A204.1 (cell line): ENCODE results near the gene CCDC13.
A peak's percentile ranks its signal among the peaks of the same experiment; 100 is the strongest.

Source experiments
- FAIRE-seq: peaks from 2 replicates; lab custom pipeline; 2012; peaks lifted over from hg19 to GRCh38; lab: Jason Lieb, UNC

The CCDC13 gene

DNA sequence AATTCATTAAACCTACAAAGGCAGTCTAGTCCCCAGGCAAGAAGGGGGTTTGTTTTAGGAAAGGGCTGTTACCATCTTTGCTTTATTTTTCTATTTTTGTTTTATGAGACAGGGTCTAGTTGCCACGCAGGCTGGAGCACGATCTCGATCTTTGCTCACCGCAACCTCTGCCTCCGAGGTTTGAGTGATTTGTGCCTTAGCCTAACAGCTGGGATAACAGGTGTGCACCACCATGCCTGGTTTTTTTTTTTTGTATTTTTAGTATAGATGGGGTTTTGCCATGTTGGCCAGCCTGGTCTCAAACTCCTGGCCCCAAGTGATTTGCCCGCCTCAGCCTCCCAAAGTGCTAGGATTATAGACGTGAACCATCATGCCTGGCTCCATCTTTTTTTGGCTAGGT, 26.3 kb upstream of the CCDC13 start:
- FAIRE-seq, result no peak

DNA sequence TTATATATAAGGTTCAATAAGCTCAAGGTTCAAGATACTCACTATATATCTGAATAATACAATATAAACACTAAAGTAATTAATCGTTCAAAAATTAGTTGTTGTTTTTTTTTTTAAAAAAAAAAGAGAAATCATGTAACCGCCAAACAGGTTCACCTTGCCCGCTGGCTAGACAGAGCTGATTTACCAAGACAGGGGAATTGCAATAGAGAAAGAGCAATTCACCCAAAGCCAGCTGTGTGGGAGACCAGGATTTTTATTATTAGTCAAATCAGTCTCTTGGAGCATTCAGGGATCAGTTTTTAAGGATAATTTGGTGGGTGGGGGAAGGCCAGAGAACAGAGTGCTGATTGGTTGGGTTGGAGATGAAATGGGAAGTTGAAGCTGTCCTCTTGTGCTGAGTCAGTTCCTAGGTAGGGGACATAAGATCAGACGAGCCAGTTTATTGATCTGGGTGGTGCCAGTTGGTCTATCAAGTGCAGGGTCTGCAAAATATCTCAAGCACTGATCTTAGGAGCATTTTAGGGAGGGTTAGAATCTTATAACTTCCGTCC, 23.4 kb upstream of the CCDC13 start:
- FAIRE-seq, result no peak

DNA sequence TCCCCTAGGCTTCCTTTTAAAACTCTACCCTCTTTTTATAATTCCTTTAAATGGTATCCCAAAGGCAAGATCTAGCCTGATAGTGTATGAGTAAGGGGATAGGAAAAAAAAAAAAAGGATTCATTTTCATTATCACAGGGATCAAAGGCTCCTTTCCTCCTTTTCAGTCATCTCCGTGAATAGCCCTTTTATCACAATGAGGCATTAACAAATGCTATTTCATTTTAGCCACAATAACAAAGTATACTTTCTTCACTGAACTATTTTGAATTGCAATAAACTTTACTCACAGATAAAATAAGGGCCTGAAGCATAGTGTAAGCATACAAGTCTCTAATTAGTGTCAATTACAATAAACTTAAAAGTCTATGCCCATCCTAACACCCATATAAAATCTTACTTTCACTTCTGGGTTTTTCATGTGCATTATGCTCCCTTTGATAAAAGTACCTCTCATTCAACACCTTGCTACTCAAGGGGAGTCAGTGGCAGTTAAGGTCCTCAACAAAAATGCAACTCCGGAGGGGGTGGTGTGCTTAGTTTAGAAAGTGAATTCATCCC, 22.6 kb upstream of the CCDC13 start:
- FAIRE-seq, result no peak

DNA sequence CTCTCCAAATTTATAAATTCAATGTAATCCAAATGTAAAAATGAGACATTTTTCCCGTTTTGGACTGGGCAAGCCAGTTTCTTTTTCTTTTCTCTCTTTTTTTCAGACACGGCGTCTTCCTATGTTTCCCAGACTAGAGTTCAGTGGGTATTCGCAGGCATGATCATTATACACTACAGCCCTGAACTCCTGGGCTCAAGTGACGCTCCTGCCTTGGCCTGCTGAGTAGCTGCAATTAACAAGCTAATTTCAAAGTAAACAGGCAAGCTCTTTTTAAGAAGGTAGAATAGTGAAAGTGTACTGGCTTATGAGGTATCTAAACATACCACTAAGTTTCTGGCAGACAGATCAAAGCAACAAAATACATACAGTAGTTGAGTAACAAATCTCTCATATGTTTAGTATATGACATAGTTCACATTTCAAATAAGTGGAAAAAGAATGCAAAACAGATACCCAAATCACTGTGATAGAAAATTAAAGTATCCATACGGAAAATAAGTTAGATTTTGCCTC, 17.7 kb upstream of the CCDC13 start:
- no peak for FAIRE-seq

DNA sequence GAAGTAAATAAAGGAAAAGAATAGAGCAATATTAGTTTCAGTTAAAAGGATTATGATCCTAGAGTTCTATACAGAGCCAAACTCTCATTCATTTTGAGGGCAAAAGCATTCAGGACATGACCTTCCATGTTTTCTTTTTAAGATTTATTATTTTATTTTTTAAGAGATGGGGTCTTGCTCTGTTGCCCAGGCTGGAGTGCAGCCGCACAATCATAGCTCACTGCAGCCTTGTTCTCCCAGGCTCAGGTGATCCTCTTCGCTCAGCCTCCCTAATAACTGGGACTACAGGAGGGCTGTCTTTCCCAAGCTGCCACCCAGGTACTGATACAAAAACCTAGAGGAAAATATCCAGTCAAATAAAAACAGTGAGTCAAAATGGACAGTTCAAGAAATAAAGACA, 13.6 kb upstream of the CCDC13 start:
- FAIRE-seq, result no peak

DNA sequence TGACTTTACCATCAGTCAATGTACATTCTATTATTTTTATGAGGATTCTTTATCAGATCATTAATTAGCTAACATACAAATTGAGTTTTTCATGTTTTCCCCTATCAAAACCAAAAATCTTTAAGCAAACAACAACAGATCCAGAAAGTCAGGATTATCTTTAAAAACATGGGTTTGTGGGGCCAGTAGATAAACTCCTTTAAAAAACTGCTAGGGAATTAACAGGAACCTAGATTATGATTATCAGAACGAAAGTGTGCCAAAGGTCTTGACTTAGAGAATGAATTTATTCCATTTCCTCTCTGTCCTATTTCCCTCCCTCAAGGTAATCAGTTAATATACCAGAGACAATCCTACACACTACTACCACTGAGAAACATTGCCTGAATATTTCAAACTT, 13.2 kb upstream of the CCDC13 start:
- no peak for FAIRE-seq

DNA sequence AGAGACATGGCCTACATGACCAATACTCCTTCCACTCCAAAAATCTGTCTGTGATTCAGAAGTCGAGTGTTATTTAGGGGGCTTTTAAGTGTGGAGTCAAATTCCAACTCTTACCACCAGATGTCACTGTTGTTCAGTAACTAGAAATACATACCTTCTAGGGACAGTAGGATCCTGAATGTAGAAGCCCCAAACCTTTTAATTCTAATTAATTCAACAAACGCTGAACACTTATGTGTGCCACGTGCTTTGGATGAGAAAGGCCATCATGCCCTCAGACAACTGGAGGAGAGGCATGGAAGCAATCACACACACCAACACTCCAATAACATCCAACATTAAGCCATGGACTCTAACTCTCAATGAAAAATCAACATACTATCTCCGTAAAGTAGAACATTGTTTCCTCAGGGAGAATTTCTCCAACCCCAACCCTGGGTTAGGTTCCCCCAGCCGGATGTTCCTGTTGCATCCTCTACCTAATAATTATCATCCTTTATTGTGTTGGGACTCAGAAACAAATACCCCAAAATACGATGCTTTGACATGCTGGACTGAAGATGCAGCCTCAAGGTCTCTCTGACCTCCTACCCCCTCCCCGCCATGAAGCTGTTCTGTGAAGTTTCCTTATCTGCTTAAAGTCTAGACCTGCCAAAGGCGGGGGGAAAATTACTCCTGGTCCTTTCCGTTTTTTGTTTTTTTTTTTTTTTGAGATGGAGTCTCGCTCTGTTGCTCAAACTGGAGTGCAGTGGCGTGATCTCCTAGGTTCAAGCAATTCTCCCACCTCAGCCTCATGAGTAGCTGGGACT, 8.0 kb upstream of the CCDC13 start:
- peak; percentile 60 for FAIRE-seq

DNA sequence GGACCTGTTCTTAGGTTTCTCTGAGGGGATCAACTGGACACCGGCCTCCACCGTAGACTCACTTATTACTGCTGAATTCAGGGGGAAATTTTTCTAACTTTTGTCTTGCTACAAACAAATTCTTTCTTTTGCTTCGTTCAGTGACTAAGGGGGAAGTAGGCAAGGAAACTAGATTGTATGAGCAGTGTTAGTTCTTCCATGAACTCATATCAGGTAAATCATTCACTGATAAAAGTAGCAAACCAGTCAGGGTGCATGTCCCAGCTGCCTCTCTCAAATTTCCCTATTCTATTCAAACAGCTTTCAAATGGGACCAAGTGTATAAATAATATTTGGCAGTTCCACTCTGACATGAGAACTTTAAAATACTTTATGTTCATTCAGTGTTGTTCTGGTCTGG, 7.3 kb upstream of the CCDC13 start:
- no peak for FAIRE-seq

DNA sequence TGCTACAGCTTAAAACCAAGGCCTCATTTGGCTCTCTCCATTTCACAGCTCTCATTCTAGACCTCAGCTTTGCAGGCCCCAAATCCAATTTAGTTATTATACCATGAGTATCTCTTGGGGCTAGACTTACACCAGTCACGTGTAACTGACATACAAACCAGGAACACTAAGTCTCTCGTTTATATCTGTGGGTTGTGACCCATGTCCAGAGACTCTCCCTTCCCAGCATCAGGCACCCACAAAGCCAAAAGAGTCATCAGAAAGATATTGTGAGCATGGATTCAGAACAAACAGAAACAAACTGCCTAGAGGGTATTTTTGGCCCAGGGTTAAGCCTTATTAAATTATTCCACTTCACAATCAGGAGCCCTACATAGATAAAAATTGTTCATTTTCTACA, 5.6 kb upstream of the CCDC13 start:
- no peak for FAIRE-seq

DNA sequence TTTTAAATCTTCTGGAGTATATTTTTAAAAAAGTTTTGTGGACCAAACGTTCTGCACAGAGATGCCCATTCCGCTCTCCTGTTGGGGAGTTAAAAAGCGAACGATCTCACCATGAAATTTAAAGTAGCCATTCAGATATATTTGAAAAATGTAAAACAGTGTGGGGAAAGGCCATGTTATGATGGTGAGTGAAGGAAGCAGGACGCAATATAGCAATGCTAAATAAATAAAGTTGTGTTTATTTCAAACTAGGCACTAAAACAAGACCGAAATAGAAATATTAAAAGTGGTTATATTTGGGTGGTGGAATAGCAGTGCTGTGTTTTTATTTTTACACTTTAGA, 327 bp upstream of the CCDC13 start:
- FAIRE-seq, result no peak

DNA sequence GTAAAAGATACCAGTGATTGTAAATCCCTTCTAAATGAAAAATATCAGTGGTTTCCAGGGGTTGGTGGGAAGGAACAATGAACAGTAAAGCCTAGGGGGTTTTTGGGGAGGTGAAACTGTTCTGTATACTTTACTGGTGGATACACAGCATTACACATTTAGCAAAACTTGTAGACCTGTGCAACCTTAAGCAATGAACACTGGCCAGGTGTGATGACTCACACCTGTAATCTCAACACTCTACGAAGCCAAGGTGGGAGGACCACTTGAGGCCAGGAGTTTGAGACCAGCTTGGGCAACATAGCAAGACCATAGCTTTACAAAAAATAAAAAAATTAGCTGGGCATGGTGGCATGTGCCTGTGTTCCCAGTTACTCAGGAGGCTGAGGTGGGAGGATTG, 1.8 kb downstream of the CCDC13 start:
- FAIRE-seq, result no peak

DNA sequence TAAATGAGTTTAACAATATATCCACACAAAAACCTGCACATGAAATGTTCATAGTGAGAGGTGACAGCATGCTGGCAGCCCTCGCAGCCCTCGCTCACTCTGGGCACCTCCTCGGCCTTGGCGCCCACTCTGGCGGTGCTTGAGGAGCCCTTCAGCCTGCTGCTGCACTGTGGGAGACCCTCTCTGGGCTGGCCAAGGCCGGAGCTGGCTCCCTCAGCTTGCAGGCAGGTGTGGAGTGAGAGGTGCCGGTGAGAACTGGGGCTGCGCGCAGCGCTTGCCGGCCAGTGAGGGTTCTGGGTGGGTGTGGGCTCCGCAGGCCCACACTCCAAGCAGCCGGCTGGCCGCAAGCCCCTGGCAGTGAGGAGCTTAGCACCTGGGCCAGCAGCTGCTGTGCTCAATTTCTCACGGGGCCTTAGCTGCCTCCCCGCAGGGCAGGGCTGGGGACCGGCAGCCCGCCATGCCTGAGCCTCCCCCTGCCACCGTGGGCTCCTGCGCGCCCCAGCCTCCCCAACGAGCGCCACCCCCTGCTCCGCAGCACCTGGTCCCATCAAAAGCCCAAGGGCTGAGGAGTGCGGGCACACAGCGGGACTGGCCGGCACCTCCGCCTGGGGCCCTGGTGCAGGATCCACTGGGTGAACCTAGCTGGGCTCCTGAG, 3.4 kb downstream of the CCDC13 start:
- no peak for FAIRE-seq

DNA sequence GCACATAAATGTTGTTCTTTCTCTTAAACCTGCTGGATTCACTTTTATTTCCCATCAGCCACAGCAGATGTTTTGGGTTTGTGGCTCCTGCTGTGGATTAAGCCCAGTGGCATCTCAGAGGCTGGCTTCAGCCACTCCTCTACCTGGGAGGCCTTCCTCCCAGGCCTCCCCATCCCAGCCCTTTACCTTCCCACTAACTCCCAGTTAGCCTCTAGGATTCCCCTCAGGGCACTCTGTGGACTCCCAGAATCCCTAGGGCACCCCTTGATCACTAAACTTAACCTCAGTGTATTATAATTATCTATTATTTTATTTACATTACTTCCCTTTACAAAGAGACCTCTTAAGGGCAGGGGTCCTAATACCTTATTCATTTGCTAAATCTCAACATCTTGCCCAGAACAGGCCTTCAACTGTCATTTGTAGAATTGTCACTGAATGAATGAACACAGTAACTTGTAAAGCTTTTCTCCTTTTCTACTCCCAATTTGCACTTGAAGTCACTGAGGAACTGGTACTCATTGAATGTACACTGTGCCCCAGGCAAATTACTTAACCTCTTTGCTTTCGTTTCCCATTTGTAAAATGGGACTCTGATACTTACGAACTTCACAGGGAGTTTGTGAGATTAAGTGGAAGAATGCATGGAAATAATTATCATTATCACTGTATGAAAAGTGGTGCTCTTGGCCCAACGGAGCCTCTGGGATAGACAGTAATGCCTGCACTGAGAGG, 8.3 kb downstream of the CCDC13 start:
- FAIRE-seq, result no peak

DNA sequence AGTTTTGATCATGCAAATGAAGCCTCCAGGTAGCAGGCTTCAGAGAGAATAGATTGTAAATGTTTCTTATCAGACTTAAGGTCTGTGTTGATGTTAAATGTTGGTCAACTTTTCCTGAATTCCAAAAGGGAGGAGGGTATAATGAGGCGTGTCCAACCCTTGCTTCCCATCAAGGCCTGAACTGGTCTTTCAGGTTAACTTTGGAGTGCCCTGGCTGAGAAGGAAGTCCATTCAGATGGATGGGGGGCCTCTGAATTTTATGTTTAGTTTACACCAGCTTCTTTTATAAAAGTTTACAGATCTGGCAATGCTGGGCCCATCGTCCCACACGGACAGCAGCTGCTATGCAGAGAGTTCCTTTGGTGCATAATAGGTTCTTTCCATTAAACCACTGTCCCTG, 8.9 kb downstream of the CCDC13 start:
- no peak for FAIRE-seq

DNA sequence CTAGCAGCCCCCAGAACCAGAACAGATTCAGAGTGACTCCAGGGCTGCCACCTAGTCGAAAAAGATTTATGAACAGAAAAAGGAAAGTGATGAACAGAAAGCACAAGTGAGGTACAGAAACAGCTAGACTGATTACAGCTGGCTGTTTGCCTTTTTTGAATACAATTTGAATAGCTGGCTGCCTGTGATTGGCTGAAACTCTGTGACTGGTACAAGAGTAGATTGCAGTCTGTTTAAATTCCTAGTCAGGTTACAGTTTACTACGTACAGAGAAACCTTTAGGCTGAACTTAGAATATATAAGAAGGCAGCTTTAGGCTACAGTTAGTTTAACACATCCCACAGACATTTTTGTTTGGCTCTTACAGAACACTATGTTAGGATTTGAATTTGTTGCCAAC, 10.0 kb downstream of the CCDC13 start:
- FAIRE-seq, result no peak

DNA sequence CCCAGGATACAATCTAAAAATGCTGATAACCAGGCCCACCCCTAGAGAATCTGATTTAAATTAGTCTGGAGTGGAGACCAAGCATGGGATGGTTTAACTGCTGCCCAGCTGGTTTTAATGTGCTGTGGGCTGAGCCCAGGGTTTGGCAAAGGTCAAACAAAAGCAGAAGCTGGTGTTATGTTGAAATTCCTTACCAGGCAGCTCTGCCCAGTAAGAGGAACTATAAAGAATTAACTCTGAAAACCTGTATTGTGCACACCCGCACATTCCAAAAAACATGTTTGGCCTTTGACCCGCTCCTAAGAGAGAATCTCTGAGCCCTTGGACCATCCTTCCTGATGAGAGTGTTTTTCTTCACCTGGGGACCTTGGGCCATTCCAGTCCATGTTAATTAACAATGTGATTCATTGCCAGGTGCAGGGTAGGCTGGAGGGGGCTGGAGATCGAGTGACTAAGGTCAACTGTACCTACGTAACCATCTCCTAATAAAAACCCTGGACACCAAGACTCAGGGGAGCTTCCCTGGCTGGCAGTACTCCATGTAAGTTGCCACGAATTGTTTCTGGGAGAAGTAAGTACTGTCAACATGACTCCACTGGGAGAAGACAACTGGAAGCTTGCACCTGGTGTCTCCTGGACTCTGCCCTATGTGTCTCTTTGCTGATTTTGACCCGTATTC, 10.9 kb downstream of the CCDC13 start:
- FAIRE-seq, result no peak

DNA sequence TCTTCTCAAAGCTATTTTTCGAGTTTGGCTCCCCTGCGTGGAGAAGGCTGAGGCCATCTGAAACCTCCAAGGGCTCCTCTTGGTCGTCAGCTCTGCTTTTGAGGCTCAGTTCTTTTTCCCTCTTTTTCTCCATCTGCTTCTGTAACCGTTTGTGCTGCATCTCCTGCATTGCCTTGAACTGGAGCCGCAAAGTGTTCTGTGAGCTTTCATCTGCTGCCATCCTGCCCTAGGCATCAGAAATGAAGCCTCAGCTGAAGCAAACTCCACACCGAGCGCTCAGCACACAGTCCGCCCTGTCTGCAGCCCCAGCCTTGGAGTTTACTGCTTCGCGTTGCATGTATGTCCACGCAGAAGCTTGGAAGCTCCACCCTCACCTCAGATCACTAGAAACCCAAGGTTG, 14.9 kb downstream of the CCDC13 start:
- no peak for FAIRE-seq

DNA sequence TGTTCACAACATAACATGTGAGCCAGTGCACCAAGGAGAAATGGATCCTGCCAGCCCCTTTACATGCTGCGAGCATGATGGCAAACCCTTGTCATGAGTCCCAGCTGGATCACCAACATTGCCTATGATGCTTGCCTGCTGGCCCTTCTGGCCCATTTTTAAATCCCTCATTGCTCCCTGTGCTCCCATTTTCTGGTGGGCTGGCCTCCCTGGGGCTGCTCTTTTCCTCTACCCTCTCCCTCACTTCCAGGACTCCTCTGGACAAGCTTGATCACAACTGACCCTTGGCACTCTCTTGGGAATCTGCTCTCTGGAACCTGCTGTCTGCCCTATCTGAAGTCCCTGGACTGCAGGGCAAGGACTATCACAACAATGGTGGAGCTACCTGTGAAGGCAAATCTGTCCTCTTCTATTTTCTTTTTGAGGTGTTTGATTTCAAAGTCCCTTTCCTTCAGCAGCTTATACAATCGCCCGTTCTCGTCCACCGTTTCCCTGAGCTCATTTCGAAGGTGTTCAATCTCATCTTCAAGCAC, 16.3 kb downstream of the CCDC13 start:
- no peak for FAIRE-seq

DNA sequence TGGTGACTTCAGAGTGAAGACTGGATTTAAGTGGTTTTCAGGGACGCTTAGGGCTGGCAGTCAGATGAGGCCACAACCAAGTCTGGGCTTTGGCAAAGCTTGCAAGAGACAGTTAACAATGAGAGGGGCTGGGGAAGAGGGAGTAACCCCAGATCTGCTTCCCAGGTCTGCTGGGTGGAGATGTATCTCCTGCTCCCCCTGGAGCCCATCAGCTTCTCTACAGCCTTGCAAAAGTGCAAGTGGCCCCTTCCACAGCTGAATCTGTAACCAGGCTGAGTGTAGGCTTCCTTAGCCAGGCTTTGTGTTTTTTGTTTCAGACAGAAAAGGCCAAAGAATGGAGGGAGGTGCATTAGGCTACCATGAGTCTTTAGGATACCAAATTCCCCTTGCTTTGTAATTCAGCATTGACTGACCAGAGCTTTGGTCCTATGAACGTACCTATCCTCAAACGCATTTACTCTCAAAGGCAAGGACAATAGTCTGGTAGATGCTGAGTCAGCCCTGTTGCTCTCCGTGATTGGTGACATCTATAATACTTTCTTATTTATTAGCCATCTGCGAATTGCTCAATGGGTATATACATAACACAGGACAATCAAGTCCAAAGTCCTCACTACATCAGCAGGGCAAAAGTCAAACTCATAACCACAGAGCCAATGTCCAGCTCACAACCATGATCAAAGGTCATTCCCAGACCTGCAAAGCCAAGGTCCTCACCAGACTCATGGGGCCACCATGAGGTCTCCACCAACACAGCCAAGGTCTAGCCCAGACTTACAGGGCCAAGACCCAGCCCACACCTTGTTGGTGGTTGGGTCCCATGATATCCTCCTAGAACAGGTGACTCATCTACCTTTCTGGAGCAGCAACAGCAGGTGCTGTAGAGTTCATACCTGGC, 17.1 kb downstream of the CCDC13 start:
- FAIRE-seq, result no peak

DNA sequence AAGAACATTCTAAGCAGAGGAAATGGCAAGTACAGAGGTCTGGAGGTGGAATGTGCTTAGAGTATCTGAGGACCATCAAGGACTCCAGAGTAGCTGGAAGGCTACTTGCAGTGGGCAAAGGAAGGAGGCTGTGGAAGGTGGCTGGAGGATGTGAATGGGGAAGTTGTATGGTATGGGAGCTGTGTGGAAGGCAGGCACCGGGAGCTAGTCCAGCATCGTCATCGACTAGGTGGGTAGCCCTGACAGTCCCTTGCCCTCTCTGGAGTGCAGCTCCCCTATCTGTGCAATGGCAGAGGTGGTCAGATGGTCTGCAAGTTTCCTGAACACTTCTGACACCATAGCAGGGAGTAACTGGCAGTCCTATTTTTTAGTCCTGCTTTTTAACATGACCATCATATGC, 19.3 kb downstream of the CCDC13 start:
- no peak for FAIRE-seq

DNA sequence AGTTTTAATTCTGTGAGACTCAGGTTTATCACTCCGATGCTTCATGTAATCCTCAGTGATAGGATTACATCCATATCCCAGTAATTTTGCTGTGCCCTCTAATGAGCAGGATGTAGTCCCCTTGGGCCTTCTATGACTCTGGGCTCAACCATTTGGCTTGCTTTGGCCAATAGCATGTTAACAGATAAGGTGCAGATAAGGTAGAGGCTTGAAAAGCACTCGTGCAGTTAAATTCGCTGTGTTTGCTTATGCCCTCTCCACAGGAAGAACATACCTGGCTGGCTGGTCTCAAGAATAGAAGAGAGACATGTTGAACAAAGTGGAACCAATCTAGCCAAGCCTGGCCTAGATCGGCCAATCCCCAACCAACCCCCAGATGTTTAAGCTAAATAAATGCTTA, 20.1 kb downstream of the CCDC13 start:
- FAIRE-seq, result no peak
